ENCODE data around the gene RAB40C. TPM values are rescaled to one million over a fixed set of nuclear protein-coding genes. Genes with fewer than 3 reads are reported as not detected.
A peak's percentile ranks its signal among the peaks of the same experiment; 100 is the strongest.

Gene RAB40C
- total and polyA plus RNA-seq, 8 donors = 17.6 to 101 (median 25.6) TPM

- DNase-seq = no peak
- intact Hi-C loops (cut with DNase I; ENCODE audit: low total_unique reads) = loop anchor here (10.0 kb wide), 1 partner anchor 85 kb away; no protein-coding TSS in a partner anchor
- no peaks in the 10 kb centered on the region for H3K9me3 ChIP-seq
- TF ChIP-seq CTCF (IDR thresholded peaks at IDR 0.05) (no peak), POLR2AphosphoS5 (IDR thresholded peaks at IDR 0.05) (no peak)
- H3K27me3 ChIP-seq = no peaks in the 10 kb centered on the region
- 80 to 92% (median 86%) methylated on average over 3 to 20 of the region's 20 CpGs for WGBS, 5 donors
- peaks cover 7 to 50% (median 41%) of the 10 kb centered on the region in 4 donors for H3K36me3 ChIP-seq
- no peak overlapping the region for H3K4me3 ChIP-seq
- peaks cover 14 to 26% (median 19%) of the 10 kb centered on the region in 4 donors for H3K4me1 ChIP-seq
- H3K27ac ChIP-seq = peak overlapping the region in 2 of 5 donors; percentile 68 to 83
Observed at GRCh38 chr16:659618-660017, 69.8 kb downstream of the RAB40C start.

- intact Hi-C loops (cut with DNase I; ENCODE audit: low total_unique reads) = no loop called here
Observed at GRCh38 chr16:660132-660458, 70.2 kb downstream of the RAB40C start.

GRCh38 chr16:660459-661183, 70.8 kb downstream of the RAB40C start:
- DNase-seq = peak; percentile 93 to 97
- intact Hi-C loops (cut with DNase I; ENCODE audit: low total_unique reads) = no loop called here

More at GRCh38 chr16:660132-660458, 70.2 kb downstream of the RAB40C start:
- H3K36me3 ChIP-seq = peaks cover 6 to 45% (median 38%) of the 10 kb centered on the region in 4 donors
- H3K27ac ChIP-seq = peak overlapping the region; percentile 34 to 83 (median 73)
- no peaks in the 10 kb centered on the region for H3K27me3 ChIP-seq
- DNase-seq = no peak
- peak overlapping the region; percentile 21 to 35 (median 26) for H3K4me3 ChIP-seq
- no peak for TF ChIP-seq CTCF (IDR thresholded peaks at IDR 0.05)
- TF ChIP-seq EP300 (IDR thresholded peaks at IDR 0.05) = no peak
- no peak for TF ChIP-seq POLR2A (IDR thresholded peaks at IDR 0.05)
- TF ChIP-seq POLR2AphosphoS5 (IDR thresholded peaks at IDR 0.05) = no peak
- H3K4me1 ChIP-seq = peaks cover 14 to 26% (median 19%) of the 10 kb centered on the region in 4 donors
- 42 to 63% (median 56%) methylated on average over 4 to 6 of the region's 6 CpGs for WGBS, 5 donors
- no peaks in the 10 kb centered on the region for H3K9me3 ChIP-seq

More at GRCh38 chr16:660459-661183, 70.8 kb downstream of the RAB40C start:
- Histone ChIP-seq H3K9me3 (no peaks in the 10 kb centered on the region), H3K27me3 (no peaks in the 10 kb centered on the region), H3K4me3 (peak overlapping the region; percentile 21 to 35 (median 26)), H3K27ac (peak overlapping the region; percentile 34 to 83 (median 73)), H3K4me1 (peaks cover 14 to 26% (median 19%) of the 10 kb centered on the region in 4 donors), H3K36me3 (peaks cover under 1 to 40% (median 33%) of the 10 kb centered on the region in 4 donors)
- no peak for TF ChIP-seq EP300 (IDR thresholded peaks at IDR 0.05)
- TF ChIP-seq POLR2AphosphoS5 (IDR thresholded peaks at IDR 0.05) = peak in 2 of 3 donors; percentile 69 to 72
- TF ChIP-seq CTCF (IDR thresholded peaks at IDR 0.05) = peak in 6 of 7 experiments; percentile 23 to 71 (median 48)
- no peak for TF ChIP-seq POLR2A (IDR thresholded peaks at IDR 0.05)
- 7 to 25% (median 13%) methylated on average over 19 to 40 of the region's 43 CpGs; no CpG with 5 or more reads in 1 of the 5 donors for WGBS, 5 donors
